GM21367 (cell line): ENCODE measurements around the gene HACD4.

Source experiments
- ATAC-seq: cut with Tn5 transposase; IDR thresholded peaks from one replicate; pipeline ENCODE4 v1.9.1; 2021; ENCODE audit not compliant: unreplicated experiment

HACD4 gene

GRCh38 chr9:21031091-21031807 lies at the start of gene HACD4:
HACD4 (minus strand) TSS chr9:21031640; CDS start chr9:21031590, 50 bp downstream.
- peak; percentile 82 for ATAC-seq

- ATAC-seq: no peak
Measured at GRCh38 chr9:21080793-21081192, 49.4 kb upstream of the HACD4 start.

GRCh38 chr9:21078702-21079101 lies 47.3 kb upstream of the HACD4 start:
- ATAC-seq: no peak

GRCh38 chr9:21077781-21078180 lies 46.3 kb upstream of the HACD4 start, which contains the start of gene IFNB1:
IFNB1 (minus strand) TSS chr9:21077942; CDS start chr9:21077869, 73 bp downstream.
- ATAC-seq: no peak

- ATAC-seq: no peak
Measured at GRCh38 chr9:21075484-21075883, 44.0 kb upstream of the HACD4 start.

GRCh38 chr9:21070906-21071305 lies 39.5 kb upstream of the HACD4 start:
- no peak for ATAC-seq

GRCh38 chr9:21070171-21070571 lies 38.7 kb upstream of the HACD4 start:
- ATAC-seq: no peak

- peak; percentile 76 for ATAC-seq
Measured at GRCh38 chr9:21060919-21061561, 29.6 kb upstream of the HACD4 start.

GRCh38 chr9:21056931-21057330 lies 25.5 kb upstream of the HACD4 start:
- no peak for ATAC-seq

- no peak for ATAC-seq
Measured at GRCh38 chr9:21053851-21054250, 22.4 kb upstream of the HACD4 start.

- no peak for ATAC-seq
Measured at GRCh38 chr9:21047281-21047691, 15.8 kb upstream of the HACD4 start.

- no peak for ATAC-seq
Measured at GRCh38 chr9:21043841-21044240, 12.4 kb upstream of the HACD4 start.

GRCh38 chr9:21042466-21042865 lies 11.0 kb upstream of the HACD4 start:
- no peak for ATAC-seq

GRCh38 chr9:21039302-21039701 lies 7.9 kb upstream of the HACD4 start:
- ATAC-seq: no peak

GRCh38 chr9:21037278-21037677 lies 5.8 kb upstream of the HACD4 start:
- no peak for ATAC-seq

- no peak for ATAC-seq
Measured at GRCh38 chr9:21031808-21032183, 356 bp upstream of the HACD4 start.

GRCh38 chr9:21030389-21031035 lies 928 bp downstream of the HACD4 start:
- ATAC-seq: peak; percentile 66

GRCh38 chr9:21029661-21030060 lies 1.8 kb downstream of the HACD4 start:
- ATAC-seq: no peak

- ATAC-seq: no peak
Measured at GRCh38 chr9:21028466-21028865, 3.0 kb downstream of the HACD4 start.

GRCh38 chr9:21027295-21027694 lies 4.1 kb downstream of the HACD4 start:
- no peak for ATAC-seq

GRCh38 chr9:21023861-21024260 lies 7.6 kb downstream of the HACD4 start:
- no peak for ATAC-seq

GRCh38 chr9:21018177-21018576 lies 13.3 kb downstream of the HACD4 start:
- no peak for ATAC-seq
